22Rv1 (cell line): ENCODE measurements around the gene MYBPC3.

Experiments
- H3K27ac ChIP-seq: fragments of 450-650 bp; 2 replicates; pipeline ENCODE4 v1.5.1; 2017
- CTCF ChIP-seq: fragments of 450-650 bp; IDR thresholded peaks from 2 replicates; pipeline ENCODE4 v1.5.1; 2017; ENCODE audit warnings: mild to moderate bottlenecking
- ZFX ChIP-seq: fragments of 450-650 bp; IDR thresholded peaks from 2 replicates; pipeline ENCODE4 v1.6.1; 2017; ENCODE audit warnings: antibody characterized with exemption, borderline replicate concordance

MYBPC3 gene

GRCh38 chr11:47295385-47295784 lies 57.1 kb downstream of the MYBPC3 start:
- H3K27ac ChIP-seq: no peak overlapping the region
- TF ChIP-seq CTCF (no peak), ZFX (no peak)

GRCh38 chr11:47289856-47290255 lies 62.6 kb downstream of the MYBPC3 start:
- no peak overlapping the region for H3K27ac ChIP-seq
- TF ChIP-seq ZFX: no peak
- no peak for TF ChIP-seq CTCF

GRCh38 chr11:47288066-47288465 lies 64.4 kb downstream of the MYBPC3 start:
- H3K27ac ChIP-seq: no peak overlapping the region
- no peak for TF ChIP-seq CTCF
- TF ChIP-seq ZFX: no peak

- TF ChIP-seq ZFX (no peak), CTCF (no peak)
Observed at GRCh38 chr11:47285969-47286770, 66.3 kb downstream of the MYBPC3 start.

GRCh38 chr11:47284151-47284550 lies 68.4 kb downstream of the MYBPC3 start:
- no peak for TF ChIP-seq CTCF
- TF ChIP-seq ZFX: no peak
- H3K27ac ChIP-seq: no peak overlapping the region

More at GRCh38 chr11:47285969-47286770, 66.3 kb downstream of the MYBPC3 start:
- no peak overlapping the region for H3K27ac ChIP-seq

- no peak overlapping the region for H3K27ac ChIP-seq
- no peak for TF ChIP-seq ZFX
- TF ChIP-seq CTCF: no peak
Observed at GRCh38 chr11:47282462-47282861, 70.0 kb downstream of the MYBPC3 start.
